Colon (tissue), 2 donors: Measurements from ENCODE around the gene HJV.

ENCODE experiments used
- FAIRE-seq: peaks from 2 replicates; lab custom pipeline; 2012; peaks lifted over from hg19 to GRCh38; lab: Jason Lieb, UNC
- donor health status: control.
- donor health status: control.

The HJV gene

DNA sequence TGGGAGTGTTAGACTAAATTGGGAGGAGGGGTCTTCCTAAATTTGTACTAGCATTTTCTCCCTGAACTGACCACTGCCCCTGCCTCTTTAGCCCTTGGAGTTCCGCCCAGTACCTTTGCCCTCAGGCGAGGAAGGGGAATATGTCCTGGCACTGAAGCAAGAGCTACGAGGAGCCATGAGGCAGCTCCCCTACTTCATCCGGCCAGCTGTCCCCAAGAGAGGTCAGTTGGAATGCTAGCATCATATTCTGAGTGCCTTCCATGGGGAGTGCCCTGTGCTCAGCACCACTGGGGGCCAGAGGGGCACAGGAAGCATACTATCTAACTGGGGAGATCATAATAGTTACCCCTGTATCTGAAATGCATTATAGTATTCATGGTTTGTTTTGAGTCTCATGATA, 46.3 kb downstream of the HJV start:
- FAIRE-seq = no peak

DNA sequence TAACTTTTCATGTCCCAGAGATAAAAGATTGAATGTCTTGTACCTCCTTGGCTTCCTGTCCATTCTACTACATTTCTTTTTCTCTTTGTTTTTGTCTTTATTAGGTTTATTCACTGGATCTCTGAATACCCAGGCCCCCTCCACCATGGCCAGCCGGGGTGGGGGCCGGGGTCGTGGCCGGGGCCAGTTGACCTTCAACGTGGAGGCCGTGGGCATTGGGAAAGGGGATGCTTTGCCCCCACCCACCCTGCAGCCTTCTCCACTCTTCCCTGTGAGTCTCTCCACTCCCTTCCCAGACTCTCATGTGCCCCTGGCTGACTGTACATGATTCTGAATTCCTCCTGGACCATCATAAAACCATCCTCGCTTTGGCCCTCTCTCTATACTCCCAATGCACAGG, 46.8 kb downstream of the HJV start:
- FAIRE-seq = no peak

DNA sequence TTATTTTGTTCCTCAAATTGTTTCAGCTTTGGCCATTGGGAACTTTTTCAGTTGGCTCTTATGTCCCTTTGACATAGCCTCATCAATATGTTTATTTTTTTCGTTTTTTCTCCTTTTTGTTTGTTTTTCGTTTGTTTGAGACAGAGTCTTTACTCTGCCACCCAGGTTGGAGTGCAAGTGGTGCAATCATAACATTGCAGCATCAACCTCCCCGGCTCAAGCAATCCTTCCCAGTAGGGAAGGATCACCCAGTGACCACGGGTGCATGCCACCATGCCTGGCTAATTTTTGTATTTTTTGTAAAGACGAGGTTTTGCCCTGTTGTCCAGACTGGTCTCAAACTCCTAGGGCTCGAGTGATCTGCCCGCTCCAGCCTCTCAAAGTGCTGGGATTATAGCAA, 49.0 kb downstream of the HJV start:
- no peak for FAIRE-seq
